GM23338 (cell line): Measurements from ENCODE around the gene EML1.

ENCODE experiments used
- EZH2 ChIP-seq: fragments of 200-600 bp; sonication (generic); IDR thresholded peaks from one replicate; pipeline ENCODE4 v1.8.0; 2017; ENCODE audit warnings: antibody characterized with exemption, mild to moderate bottlenecking, low read depth; ENCODE audit not compliant: unreplicated experiment
- EZH2phosphoT487 ChIP-seq: fragments of 200-600 bp; sonication (generic); IDR thresholded peaks from one replicate; pipeline ENCODE4 v1.8.1; 2018; ENCODE audit warnings: antibody characterized with exemption; ENCODE audit not compliant: unreplicated experiment
- POLR2AphosphoS5 ChIP-seq: IDR thresholded peaks from 2 replicates; pipeline ENCODE4 v1.6.1; 2016; ENCODE audit warnings: antibody characterized with exemption, low read depth
- TF ChIP-seq, protein P1 (sequence below), 2 experiments: fragments of 200-600 bp in 1 of 2; sonication (generic) in 1 of 2; conservative IDR thresholded peaks; 2 replicates each; pipeline versions ENCODE4 v1.5.1 to v1.6.1; 2016 to 2017; ENCODE audit warnings: antibody characterized with exemption in 2 of 2, low read depth in 2 of 2, mild to moderate bottlenecking in 2 of 2, moderate library complexity in 1 of 2
- TF ChIP-seq, protein P2 (sequence below): IDR thresholded peaks from 2 replicates; pipeline ENCODE4 v1.6.1; 2016; ENCODE audit warnings: antibody characterized with exemption
- TF ChIP-seq, protein P3 (sequence below): IDR thresholded peaks from one replicate; pipeline ENCODE4 v1.6.1; 2018; ENCODE audit warnings: antibody characterized with exemption; ENCODE audit not compliant: unreplicated experiment

DNA sequence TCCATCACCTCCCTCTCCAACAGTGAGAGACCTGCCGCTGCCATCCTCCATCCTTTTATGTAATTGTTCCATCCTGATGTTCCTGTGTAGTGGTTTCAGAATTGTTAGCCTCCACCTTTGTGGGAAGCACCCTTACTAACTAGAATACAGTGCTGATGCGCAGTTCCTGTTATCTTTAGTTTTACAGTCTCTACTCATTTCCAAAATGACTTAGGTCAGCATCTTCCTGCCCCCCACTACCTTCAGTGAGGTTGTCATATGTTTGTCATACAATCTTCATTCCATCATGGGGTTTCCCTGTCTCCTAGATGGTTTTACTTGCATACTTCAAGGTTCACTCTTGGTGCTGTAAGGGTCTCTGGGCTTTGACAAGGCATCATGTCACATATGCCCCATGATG, 69.8 kb downstream of the EML1 start:
- TF ChIP-seq, protein P1, sequence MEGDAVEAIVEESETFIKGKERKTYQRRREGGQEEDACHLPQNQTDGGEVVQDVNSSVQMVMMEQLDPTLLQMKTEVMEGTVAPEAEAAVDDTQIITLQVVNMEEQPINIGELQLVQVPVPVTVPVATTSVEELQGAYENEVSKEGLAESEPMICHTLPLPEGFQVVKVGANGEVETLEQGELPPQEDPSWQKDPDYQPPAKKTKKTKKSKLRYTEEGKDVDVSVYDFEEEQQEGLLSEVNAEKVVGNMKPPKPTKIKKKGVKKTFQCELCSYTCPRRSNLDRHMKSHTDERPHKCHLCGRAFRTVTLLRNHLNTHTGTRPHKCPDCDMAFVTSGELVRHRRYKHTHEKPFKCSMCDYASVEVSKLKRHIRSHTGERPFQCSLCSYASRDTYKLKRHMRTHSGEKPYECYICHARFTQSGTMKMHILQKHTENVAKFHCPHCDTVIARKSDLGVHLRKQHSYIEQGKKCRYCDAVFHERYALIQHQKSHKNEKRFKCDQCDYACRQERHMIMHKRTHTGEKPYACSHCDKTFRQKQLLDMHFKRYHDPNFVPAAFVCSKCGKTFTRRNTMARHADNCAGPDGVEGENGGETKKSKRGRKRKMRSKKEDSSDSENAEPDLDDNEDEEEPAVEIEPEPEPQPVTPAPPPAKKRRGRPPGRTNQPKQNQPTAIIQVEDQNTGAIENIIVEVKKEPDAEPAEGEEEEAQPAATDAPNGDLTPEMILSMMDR (conservative IDR thresholded peaks at IDR 0.05; ENCODE audit: low read depth in 2 of 2) = no peak
- TF ChIP-seq POLR2AphosphoS5 (no peak), EZH2 (no peak), EZH2phosphoT487 (no peak)
- TF ChIP-seq, protein P2, sequence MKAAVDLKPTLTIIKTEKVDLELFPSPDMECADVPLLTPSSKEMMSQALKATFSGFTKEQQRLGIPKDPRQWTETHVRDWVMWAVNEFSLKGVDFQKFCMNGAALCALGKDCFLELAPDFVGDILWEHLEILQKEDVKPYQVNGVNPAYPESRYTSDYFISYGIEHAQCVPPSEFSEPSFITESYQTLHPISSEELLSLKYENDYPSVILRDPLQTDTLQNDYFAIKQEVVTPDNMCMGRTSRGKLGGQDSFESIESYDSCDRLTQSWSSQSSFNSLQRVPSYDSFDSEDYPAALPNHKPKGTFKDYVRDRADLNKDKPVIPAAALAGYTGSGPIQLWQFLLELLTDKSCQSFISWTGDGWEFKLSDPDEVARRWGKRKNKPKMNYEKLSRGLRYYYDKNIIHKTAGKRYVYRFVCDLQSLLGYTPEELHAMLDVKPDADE = no peak
- TF ChIP-seq, protein P3, sequence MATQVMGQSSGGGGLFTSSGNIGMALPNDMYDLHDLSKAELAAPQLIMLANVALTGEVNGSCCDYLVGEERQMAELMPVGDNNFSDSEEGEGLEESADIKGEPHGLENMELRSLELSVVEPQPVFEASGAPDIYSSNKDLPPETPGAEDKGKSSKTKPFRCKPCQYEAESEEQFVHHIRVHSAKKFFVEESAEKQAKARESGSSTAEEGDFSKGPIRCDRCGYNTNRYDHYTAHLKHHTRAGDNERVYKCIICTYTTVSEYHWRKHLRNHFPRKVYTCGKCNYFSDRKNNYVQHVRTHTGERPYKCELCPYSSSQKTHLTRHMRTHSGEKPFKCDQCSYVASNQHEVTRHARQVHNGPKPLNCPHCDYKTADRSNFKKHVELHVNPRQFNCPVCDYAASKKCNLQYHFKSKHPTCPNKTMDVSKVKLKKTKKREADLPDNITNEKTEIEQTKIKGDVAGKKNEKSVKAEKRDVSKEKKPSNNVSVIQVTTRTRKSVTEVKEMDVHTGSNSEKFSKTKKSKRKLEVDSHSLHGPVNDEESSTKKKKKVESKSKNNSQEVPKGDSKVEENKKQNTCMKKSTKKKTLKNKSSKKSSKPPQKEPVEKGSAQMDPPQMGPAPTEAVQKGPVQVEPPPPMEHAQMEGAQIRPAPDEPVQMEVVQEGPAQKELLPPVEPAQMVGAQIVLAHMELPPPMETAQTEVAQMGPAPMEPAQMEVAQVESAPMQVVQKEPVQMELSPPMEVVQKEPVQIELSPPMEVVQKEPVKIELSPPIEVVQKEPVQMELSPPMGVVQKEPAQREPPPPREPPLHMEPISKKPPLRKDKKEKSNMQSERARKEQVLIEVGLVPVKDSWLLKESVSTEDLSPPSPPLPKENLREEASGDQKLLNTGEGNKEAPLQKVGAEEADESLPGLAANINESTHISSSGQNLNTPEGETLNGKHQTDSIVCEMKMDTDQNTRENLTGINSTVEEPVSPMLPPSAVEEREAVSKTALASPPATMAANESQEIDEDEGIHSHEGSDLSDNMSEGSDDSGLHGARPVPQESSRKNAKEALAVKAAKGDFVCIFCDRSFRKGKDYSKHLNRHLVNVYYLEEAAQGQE = no peak
